HTERT RPE-1 (cell line): ENCODE measurements around the gene UNC13A.

Source experiments
- in situ Hi-C: fragments of 300-500 bp; cut with MboI; formaldehyde crosslinking; loops from 4 replicates; pipeline ENCODE4 v1.14.3; 2020; ENCODE audit warnings: low sequenced_read_pairs

Gene UNC13A

GRCh38 chr19:17632577-17632976 is 55.6 kb downstream of the UNC13A start:
- in situ Hi-C loops: no loop called here

GRCh38 chr19:17629760-17630159 is 58.4 kb downstream of the UNC13A start:
- in situ Hi-C loops: no loop called here

DNA sequence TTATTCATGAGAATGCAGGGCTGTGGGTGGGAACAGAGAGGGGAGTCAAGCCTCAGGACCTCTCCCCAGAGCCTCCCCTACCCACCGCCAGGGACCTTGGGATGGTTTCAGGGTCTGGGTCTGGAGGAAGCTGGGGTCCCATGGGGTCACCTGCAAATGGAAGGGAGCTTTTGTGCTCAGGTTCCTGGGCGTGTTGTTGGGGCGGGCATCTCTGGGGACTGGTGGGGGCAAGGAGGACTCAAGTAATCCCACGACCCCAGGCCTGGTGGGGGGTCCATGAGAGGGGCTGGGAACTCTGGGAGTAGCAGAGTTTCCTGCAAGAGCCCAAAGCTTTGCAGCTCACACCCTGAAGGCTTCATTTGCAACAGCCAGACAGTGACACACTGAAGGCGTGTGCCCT is 60.2 kb downstream of the UNC13A start:
- in situ Hi-C loops: no loop called here

GRCh38 chr19:17627161-17627560 is 61.0 kb downstream of the UNC13A start:
- in situ Hi-C loops: no loop called here

DNA sequence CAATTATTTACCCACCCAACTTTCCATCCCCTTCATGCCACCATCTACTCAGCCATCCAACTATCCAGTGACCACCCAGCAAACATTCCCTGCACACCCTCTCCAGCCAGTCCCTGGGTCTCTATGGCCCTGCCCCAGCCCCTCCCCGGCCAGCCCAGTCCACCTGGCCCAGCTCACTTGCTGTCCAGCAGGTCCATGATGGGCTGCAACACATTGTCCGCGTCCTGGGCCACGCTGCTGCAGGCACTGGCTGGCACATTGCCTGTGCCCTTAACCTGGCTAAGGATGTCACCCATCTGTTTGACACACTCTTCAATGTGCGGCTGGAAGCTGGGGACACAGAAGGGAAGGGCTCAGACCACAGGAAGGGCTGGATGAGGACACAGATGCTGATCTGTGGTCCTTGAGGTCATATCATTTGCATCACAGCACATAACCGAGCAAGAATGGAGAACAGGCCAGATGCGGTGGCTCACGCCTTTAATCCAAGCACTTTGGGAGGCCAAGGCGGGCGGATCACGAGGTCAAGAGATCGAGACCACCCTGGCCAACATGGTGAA is 61.6 kb downstream of the UNC13A start:
- in situ Hi-C loops: no loop called here

DNA sequence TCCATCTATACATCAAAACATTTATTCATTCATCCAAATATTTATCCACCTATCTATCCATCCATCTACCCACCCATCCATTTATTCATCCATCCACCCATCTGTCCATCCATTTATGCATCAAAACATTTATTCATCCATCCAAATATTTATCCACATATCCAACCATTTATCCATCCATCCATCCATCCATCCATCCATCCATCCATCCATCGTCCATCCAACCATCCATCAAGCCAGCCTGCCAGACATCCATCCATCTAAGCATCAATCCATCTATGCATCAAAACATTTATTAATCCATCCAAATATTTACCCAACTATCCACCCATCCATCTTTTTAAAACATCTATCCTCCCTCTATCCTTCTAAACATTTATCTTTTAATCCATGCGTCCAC is 62.2 kb downstream of the UNC13A start:
- in situ Hi-C loops: no loop called here

DNA sequence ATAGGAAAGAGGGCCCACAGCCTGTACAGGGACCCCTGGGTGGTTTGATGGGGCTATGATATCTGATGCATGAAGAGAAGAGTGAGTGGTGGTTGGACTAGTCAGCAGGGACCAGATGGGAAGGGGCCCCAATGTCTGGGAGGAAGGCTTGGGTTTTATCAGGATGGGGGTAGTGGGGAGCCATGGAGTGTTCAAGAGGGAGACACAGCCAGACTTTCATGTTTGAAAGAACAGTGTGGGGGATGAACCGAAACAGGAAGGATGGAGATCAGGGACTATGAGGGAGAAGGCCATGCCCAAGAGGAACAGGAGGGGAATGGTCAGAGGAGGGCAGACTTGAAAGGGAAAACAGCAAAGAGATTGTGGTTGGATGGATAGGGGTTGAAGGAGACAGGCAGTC is 63.1 kb downstream of the UNC13A start:
- in situ Hi-C loops: no loop called here

DNA sequence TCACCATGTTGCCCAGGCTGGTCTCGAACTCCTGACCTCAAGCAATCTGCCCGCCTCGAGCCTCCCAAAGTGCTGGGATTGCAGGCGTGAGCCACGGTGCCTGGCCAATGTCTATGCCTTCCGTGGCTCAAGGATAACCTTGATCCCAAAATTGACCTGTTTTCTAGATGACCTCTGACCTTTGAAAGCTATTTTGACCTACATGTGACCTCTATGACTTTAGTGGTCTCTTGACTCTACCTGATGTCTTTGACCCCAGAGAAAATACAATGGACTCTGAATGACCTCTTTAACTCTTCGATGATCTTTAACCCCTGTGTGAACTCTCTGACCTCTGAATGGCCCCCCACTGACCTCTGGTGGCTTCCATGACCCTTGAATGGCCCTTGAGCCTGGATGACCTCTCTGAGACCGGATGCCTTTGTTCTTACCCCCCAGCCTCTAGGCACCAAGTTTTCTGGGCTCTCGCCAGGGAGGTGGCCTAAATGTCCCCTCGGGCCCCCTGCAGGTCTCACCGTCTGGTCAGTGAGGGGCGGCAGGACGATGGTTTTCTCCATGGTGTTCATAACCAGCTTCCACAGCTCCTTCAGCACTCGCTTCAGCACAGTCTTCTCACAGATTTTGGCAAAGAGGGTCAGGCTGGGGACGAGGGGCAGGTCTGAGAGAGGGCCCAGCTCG is 63.7 kb downstream of the UNC13A start:
- in situ Hi-C loops: no loop called here

DNA sequence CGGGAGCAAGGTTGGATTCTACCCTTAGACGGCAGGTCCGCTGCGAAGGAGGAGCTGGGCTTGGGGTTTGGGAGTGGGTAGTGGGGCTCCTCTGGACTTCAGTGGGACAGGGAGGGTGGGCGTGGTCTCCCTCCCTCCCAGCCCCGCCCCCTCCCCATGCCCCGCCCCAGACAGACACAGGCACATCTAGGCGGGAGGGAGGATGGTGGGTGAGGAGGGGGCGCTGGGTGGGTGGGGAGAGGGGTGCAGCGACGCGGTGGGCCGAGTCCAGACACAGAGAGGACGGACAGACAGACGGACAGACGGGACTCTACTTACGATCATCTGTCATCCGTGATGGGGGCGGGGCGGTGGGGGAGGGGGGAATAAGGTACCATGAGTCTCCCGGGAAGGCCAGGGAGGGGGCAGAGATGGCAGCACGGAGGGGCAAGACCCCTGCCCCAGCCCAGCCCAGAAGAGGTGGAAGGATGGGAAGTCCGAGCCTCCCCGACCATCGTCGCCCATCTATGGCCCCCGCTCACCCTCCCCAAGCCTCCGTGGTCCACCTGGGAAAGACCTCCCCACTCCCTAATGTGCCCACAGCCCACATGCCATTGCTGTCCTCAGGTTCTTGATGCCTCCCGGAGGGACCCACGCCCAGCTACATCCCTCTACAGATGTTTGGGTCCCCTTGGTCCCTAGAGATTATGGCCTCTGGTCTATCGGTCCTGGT is 64.8 kb downstream of the UNC13A start:
- in situ Hi-C loops: no loop called here

DNA sequence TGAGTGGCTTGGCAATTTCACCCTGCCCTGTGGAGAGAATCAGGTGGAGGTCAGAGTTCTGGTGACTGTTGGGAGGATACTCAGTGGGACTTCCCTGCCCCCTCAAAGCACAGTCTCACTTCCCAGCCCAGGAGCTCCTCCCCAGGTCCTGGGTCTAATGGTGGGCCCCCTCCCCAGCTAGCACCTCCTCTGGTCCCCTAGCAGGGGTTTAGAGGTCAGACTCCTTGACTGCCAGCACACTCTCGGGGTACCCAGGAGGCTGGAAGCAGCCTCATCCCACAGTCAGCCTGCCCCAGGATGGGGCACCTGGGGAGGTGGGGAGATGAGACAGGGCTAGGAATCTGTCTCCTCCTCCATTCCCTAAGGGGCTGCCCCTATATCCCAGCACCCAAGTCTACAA is 67.5 kb downstream of the UNC13A start:
- in situ Hi-C loops: no loop called here

- in situ Hi-C loops: no loop called here
Observed at GRCh38 chr19:17618936-17619335, 69.2 kb downstream of the UNC13A start.

DNA sequence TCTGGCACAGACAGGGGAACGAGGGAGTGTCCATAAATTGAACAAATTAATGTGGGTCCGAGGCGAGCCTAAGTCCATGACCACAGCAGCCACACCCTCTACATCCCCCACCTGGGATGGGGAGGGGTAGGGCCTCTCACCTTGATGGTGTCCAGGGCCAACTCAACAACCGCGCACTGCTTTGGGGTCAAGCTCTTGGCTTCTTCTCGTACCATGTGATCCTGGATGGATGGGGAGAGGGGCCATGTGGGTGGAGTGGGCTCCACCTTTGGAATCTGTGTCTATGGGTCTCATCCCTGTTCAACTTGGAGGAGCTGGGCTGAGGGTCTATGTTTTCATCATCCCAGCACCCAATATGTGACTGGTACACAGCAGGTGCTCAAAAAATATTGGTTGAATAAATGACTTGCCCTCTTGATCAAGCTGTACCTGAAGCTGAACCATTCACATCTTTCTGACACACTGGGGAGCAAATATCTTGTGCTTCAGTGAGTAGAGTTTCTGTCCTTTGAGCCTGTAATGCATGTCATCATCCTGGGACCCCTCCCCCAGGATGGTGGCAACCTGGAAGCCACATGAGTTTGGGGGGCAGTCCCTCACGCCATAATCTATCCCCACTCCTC is 69.8 kb downstream of the UNC13A start:
- in situ Hi-C loops: no loop called here

- in situ Hi-C loops: no loop called here
Observed at GRCh38 chr19:17617807-17618192, 70.4 kb downstream of the UNC13A start.

DNA sequence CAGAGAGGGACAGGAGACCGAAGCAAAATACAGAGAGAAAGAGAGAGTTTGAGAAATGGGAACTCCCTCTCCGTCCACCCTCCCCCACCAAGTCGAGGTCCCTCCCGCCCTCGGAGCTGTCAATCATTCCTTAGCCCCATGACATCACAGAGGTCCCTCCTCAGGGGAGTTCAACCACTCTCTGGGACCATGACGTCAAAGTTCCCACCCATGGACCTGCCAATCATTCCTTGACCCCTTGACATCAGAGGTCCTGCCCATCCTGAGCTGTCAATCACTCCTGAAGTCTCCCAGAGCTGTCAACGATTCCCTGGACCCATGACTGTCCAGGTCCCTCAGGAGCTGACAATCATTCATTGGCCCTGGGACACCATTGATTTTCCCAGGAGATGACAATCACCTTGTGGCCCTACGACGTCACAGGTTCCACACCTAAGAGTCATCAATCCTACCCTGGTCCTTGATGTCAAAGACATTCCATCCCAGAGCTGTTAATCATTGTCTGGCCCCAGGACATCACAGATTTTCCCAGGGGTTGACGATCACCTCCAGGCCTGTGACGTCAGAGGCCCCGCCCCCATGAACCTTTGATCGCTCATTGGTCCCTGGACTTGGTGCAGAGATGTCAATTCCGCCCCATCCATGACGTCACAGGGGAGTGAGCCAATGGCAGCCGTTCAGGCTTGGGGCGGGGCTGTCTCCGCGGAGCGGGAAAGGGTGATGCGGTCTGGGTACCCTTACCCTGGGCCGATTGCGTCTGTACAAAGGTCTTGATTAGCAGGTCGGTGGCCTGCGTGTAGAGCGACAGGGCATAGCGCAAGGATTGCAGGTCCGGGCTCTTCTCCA is 71.0 kb downstream of the UNC13A start:
- in situ Hi-C loops: no loop called here

- in situ Hi-C loops: no loop called here
Observed at GRCh38 chr19:17616686-17616960, 71.5 kb downstream of the UNC13A start.

GRCh38 chr19:17615889-17616685 is 72.1 kb downstream of the UNC13A start:
- in situ Hi-C loops: no loop called here

GRCh38 chr19:17614476-17614875 is 73.7 kb downstream of the UNC13A start:
- in situ Hi-C loops: no loop called here

GRCh38 chr19:17611462-17612244 is 76.5 kb downstream of the UNC13A start:
- in situ Hi-C loops: no loop called here

- in situ Hi-C loops: no loop called here
Observed at GRCh38 chr19:17610384-17610783, 77.8 kb downstream of the UNC13A start.

DNA sequence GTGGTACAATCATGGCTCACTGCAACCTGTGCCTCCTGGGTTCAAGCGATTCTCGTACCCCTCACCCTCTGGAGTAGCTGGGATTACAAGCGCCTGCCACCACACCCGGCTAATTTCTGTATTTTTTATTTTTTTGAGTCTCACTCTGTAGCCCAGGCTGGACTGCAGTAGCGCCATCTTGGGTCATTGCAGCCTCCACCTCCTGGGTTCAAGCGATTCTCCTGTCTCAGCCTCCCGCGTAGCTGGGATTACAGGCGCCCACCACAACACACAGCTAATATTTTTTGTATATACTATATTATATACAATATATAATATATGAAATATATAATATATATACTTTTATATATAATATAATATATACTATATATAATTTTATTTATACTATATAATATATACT is 80.2 kb downstream of the UNC13A start:
- in situ Hi-C loops: no loop called here
